ENCODE measurements around the gene CNN1. TPM values are rescaled to one million over a fixed set of nuclear protein-coding genes. Genes with fewer than 3 reads are reported as not detected.
"Not testable (repeated sequence)": the region's sequence is repeated elsewhere in the genome, so short reads cannot be mapped to it uniquely, and the experiment has no call there.

The CNN1 gene
- total RNA-seq, 1 donor from 2014 or later: not detected

DNA sequence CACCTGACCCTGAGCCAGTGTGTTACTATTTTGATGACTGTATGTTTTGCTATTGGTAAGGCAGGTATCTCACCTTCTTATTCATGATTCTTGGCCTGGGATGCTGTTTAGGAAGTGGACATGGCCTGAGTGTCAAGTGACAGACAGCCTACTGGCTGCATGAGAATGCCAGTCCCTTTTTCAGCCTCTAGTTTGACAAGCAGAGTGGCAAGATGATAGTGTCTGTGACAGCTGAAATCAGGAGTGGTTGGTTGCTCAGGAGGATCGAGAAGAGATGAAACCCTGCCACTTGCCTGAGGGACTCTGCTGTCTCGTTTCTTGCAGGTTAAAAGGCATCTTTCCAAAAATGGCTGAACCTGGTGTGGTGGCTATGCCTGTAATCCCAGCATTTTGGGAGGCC lies 27.5 kb downstream of the CNN1 start:
- Mint-ChIP-seq H3K4me1 (peaks cover 79% of the 10 kb centered on the region), H3K36me3 (ENCODE audit: low read depth) (peaks cover 4% of the 10 kb centered on the region), H3K27me3 (no peaks in the 10 kb centered on the region), H3K4me3 (peak overlapping the region; percentile 73), H3K27ac (peak overlapping the region; percentile 86), H3K9me3 (no peaks in the 10 kb centered on the region)
- CTCF ChIA-PET: no interaction called here
- ATAC-seq (ENCODE audit: low read depth) (no peak), DNase-seq (no peak)
- POLR2A ChIA-PET: interaction anchor here (0.8 to 1.2 kb wide), 4 partner anchors 9 to 248 kb away, joined by 3 to 11 read pairs (median 4); partner anchors contain the start of gene ZNF440
- TF ChIP-seq, protein P1, sequence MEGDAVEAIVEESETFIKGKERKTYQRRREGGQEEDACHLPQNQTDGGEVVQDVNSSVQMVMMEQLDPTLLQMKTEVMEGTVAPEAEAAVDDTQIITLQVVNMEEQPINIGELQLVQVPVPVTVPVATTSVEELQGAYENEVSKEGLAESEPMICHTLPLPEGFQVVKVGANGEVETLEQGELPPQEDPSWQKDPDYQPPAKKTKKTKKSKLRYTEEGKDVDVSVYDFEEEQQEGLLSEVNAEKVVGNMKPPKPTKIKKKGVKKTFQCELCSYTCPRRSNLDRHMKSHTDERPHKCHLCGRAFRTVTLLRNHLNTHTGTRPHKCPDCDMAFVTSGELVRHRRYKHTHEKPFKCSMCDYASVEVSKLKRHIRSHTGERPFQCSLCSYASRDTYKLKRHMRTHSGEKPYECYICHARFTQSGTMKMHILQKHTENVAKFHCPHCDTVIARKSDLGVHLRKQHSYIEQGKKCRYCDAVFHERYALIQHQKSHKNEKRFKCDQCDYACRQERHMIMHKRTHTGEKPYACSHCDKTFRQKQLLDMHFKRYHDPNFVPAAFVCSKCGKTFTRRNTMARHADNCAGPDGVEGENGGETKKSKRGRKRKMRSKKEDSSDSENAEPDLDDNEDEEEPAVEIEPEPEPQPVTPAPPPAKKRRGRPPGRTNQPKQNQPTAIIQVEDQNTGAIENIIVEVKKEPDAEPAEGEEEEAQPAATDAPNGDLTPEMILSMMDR (IDR thresholded peaks at IDR 0.05): no peak
- intact Hi-C loops (cut with micrococcal nuclease): no loop called here

- ATAC-seq (ENCODE audit: low read depth) (no peak), DNase-seq (no peak)
- Mint-ChIP-seq H3K4me3 (no peak overlapping the region), H3K36me3 (ENCODE audit: low read depth) (peaks cover 7% of the 10 kb centered on the region), H3K27ac (no peak overlapping the region), H3K27me3 (no peaks in the 10 kb centered on the region), H3K4me1 (peaks cover 68% of the 10 kb centered on the region), H3K9me3 (no peaks in the 10 kb centered on the region)
- POLR2A ChIA-PET: interaction anchor here (9.2 kb wide), 1 partner anchor 12 kb away, joined by 314 read pairs; the partner anchor contains the start of gene ACP5
- CTCF ChIA-PET: no interaction called here
- TF ChIP-seq, protein P1 (IDR thresholded peaks at IDR 0.05): no peak
- intact Hi-C loops (cut with micrococcal nuclease): no loop called here
Measured at GRCh38 chr19:11570039-11570462, 31.4 kb downstream of the CNN1 start.

DNA sequence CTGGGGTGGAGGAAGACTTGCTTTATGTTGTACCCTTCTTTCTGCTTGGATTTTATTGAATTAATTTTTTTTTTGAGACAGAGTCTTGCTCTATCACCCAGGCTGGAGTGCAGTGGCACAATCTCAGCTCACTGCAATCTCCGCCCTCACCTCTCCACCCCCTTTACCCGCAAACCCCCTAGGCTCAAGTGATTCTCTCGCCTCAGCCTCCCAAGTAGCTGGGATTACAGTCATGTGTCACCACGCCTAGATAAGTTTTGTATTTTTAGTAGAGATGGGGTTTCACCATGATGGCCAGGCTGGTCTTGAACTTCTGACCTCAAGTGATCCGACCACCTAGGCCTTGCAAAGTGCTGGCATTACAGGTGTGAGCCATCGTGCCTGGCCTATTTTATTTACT lies 34.7 kb downstream of the CNN1 start:
- DNase-seq; H3K4me3 Mint-ChIP-seq; H3K27me3 Mint-ChIP-seq; intact Hi-C loops (cut with micrococcal nuclease); ATAC-seq (ENCODE audit: low read depth); H3K9me3 Mint-ChIP-seq: not testable (repeated sequence)
- ChIA-PET POLR2A (interaction anchor here (1.4 to 9.2 kb wide), 2 partner anchors 9 to 15 kb away, joined by 6 to 314 read pairs; partner anchors contain the start of genes ACP5 and ELOF1), CTCF (interaction anchor here (1.0 kb wide), 1 partner anchor 12 kb away, joined by 3 read pairs; no protein-coding TSS in a partner anchor)
- H3K4me1 Mint-ChIP-seq: peaks cover 74% of the 10 kb centered on the region
- H3K27ac Mint-ChIP-seq: peak overlapping the region; percentile 65
- peaks cover 13% of the 10 kb centered on the region for H3K36me3 Mint-ChIP-seq (ENCODE audit: low read depth)

- intact Hi-C loops (cut with micrococcal nuclease); DNase-seq; H3K9me3 Mint-ChIP-seq; H3K27me3 Mint-ChIP-seq; ATAC-seq (ENCODE audit: low read depth); H3K4me3 Mint-ChIP-seq; CTCF ChIA-PET: not testable (repeated sequence)
- Mint-ChIP-seq H3K27ac (peak overlapping the region; percentile 65), H3K4me1 (peaks cover 72% of the 10 kb centered on the region), H3K36me3 (ENCODE audit: low read depth) (peaks cover 13% of the 10 kb centered on the region)
- POLR2A ChIA-PET: interaction anchor here (0.5 to 9.2 kb wide), 3 partner anchors 9 to 1183 kb away, joined by 3 to 314 read pairs (median 6); partner anchors contain the start of gene ACP5
Measured at GRCh38 chr19:11573763-11574162, 35.1 kb downstream of the CNN1 start.

DNA sequence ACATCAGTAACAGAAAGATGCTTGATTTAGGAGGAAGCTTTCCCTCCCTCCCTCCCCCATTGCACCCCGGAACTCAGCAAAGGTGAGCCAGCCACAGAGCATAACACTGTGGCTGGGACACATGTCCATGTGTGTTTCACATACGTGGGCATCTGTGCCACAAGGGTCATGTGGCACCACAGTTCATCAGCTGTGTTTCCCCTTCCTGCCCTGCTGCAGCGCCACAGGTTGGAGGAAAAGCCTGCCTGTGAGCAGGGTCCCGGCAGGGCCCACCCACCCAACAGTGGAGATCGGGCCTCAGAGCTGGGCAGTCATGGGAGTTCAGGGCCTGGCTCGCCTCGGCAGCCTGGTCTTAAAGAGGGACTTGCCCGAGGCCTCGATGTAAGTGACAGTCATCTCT lies 36.0 kb downstream of the CNN1 start:
- H3K4me1 Mint-ChIP-seq: peaks cover 71% of the 10 kb centered on the region
- ATAC-seq (ENCODE audit: low read depth) (peak; percentile 42), DNase-seq (no peak)
- peak overlapping the region; percentile 82 for H3K27ac Mint-ChIP-seq
- TF ChIP-seq, protein P1 (IDR thresholded peaks at IDR 0.05): no peak
- H3K4me3 Mint-ChIP-seq: peak overlapping the region; percentile 28
- peaks cover 13% of the 10 kb centered on the region for H3K36me3 Mint-ChIP-seq (ENCODE audit: low read depth)
- ChIA-PET CTCF (interaction anchor here (0.8 kb wide), 1 partner anchor 14 kb away, joined by 3 read pairs; no protein-coding TSS in a partner anchor), POLR2A (interaction anchor here (0.7 to 9.2 kb wide), 6 partner anchors 8 to 16 kb away, joined by 4 to 314 read pairs (median 6); partner anchors contain the start of genes ACP5 and ELOF1)
- intact Hi-C loops (cut with micrococcal nuclease): no loop called here
- no peaks in the 10 kb centered on the region for H3K27me3 Mint-ChIP-seq
- no peaks in the 10 kb centered on the region for H3K9me3 Mint-ChIP-seq

DNA sequence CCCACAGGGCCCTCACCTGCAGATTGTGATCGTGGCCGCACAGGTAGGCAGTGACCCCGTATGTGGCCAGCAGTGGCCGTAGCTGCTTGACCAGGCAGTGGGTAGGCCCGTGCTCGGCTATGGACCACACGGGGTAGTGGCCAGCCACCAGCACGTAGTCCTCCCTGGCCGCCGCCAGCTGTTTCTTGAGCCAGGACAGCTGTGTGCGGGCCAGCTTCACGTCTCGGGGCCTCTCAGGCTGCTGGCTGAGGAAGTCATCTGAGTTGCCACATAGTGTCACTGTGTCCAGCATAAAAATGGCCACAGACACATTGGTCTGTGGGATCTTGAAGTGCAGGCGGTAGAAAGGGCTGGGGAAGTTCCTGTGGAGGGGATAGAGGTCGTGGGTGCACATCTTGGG lies 37.6 kb downstream of the CNN1 start:
- Mint-ChIP-seq H3K27ac (peak overlapping the region; percentile 19), H3K4me3 (no peak overlapping the region), H3K36me3 (ENCODE audit: low read depth) (peaks cover 13% of the 10 kb centered on the region), H3K4me1 (peaks cover 76% of the 10 kb centered on the region), H3K27me3 (no peaks in the 10 kb centered on the region), H3K9me3 (no peaks in the 10 kb centered on the region)
- CTCF ChIA-PET: no interaction called here
- ATAC-seq (ENCODE audit: low read depth): no peak
- intact Hi-C loops (cut with micrococcal nuclease): no loop called here
- TF ChIP-seq, protein P1 (IDR thresholded peaks at IDR 0.05): no peak
- no peak for DNase-seq
- POLR2A ChIA-PET: interaction anchor here (0.5 to 9.2 kb wide), 7 partner anchors 6 to 1073 kb away, joined by 3 to 314 read pairs (median 3); partner anchors contain the start of genes ACP5 and KEAP1
